GM19193 (cell line): ENCODE measurements around the gene MAN1C1.

Source experiments
- POLR2A ChIP-seq: IDR thresholded peaks from 4 replicates; pipeline ENCODE4 v1.6.1; 2011; ENCODE audit not compliant: insufficient read depth, insufficient read length; ENCODE audit errors: extremely low read depth

Gene MAN1C1

GRCh38 chr1:25701030-25701785 lies 84.6 kb downstream of the MAN1C1 start:
- no peak for TF ChIP-seq POLR2A

DNA sequence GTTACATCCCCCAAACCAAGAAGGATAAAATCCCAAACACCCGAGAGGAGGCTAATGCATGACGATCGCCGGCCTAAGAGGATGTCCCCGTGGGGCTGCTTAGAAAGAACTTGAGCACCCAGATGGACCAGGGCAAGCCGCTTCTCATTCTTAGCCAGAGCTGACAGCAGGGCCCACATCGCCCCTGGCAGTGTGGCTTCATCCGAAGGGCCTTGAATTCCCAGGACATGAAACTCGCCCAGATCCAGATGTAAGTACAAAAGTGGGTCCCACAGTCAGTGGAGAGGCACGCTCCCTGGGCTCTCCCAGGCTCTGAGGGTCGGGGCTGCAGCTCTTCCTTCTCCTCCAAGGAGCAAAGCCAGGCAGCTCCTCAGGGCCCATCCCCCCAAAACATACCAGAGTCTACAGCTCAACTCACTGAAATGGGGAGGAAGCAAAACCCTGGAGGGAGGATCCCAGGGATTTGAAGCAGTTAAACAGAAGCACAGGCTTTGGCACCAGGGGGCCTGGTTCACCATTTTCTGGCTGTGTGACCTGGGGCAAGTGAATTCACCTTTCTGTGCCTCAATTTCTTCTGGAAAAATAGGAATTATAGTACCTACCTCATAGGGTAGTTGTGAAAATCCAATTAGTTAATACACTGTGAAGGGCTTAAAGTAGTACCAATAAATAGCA lies 85.6 kb downstream of the MAN1C1 start:
- no peak for TF ChIP-seq POLR2A

- TF ChIP-seq POLR2A: no peak
These were observed 86.5 kb downstream of the MAN1C1 start for GRCh38 chr1:25703041-25703440.

DNA sequence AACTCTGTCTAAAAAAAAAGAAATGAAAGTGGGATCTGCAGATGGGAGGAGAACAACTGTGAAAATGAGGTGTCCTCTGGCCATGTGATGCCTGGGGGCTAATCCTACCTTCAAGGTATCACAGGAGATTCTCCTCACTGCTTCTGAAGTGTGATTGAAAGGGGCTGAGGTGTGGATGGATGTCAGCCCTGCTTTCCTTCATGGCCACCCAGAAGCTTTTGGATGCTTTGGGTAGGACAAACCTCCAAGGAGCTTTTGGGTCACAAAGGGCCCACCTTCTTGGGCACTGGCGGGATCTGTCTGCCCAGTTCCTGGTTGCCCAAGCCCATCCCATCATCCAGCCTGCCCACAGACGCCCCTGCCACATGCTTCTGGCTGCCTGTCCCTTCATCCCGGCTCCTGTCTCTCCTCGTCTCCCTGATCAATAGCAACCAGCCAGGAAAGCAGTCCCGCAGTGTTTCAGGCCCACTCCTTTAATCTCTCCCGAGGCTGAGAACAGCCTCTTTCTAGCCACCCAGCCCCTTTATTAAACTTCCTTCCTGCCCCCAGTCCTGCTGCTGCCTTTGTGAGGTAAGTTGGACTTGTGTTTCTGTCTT lies 87.2 kb downstream of the MAN1C1 start:
- TF ChIP-seq POLR2A: no peak

DNA sequence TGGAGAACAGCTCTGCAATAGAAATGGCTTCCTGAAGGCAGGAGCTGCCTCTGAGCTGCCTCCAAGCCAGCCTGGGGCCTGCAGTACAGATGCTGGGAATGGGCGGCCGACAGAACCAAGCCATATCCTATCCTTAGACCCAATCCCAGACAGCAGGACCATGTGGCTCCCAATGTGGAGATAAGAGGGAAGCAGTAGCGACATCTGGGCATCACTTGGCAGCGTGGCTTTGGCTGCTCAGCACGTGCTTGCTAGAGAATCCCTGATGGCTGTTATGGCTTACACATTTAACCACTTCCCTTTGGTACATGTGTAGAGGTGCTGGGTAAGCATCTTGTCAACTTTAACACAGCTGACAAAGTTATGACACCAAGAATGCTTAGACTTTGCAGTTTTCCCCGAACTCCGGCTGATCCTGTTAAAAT lies 87.7 kb downstream of the MAN1C1 start:
- no peak for TF ChIP-seq POLR2A

GRCh38 chr1:25705699-25706098 lies 89.1 kb downstream of the MAN1C1 start:
- TF ChIP-seq POLR2A: no peak

- TF ChIP-seq POLR2A: no peak
These were observed 89.8 kb downstream of the MAN1C1 start for GRCh38 chr1:25706146-25707089.

DNA sequence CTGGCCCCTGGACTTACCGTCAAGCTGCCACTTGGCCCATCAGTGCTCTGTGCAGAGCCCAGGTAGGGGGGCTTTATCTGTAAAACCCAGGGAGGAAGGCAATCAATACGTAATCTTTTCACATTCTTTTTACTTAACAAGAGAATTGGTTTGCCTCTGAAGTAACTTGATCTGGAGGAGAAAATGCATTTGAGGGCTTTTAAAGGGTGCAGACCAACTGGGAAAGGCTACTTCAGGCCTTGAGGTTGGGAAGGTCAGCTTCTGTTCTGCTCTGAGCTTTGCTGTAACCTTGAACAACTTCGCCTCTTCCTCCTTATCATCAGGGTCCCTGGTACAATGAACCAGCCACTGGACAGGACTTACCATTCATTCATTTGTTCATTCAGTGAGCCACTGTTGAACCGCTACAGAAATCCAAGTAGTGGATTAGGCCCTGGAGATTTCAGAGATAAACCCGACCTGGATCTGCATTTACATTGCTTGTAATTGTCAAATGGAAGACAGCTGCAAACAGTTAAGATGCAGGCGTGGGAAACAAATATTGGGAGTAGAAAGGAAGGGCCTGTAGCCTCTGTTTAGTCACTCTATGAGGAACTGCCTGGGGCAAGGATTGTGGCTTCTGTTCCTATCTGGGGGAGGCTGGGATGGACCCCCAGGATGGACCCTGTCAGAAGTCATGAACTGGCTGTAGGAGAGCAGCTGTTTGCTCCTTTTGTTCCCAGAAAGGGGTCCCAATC lies 90.9 kb downstream of the MAN1C1 start:
- no peak for TF ChIP-seq POLR2A

GRCh38 chr1:25710583-25711347 lies 94.2 kb downstream of the MAN1C1 start:
- no peak for TF ChIP-seq POLR2A

DNA sequence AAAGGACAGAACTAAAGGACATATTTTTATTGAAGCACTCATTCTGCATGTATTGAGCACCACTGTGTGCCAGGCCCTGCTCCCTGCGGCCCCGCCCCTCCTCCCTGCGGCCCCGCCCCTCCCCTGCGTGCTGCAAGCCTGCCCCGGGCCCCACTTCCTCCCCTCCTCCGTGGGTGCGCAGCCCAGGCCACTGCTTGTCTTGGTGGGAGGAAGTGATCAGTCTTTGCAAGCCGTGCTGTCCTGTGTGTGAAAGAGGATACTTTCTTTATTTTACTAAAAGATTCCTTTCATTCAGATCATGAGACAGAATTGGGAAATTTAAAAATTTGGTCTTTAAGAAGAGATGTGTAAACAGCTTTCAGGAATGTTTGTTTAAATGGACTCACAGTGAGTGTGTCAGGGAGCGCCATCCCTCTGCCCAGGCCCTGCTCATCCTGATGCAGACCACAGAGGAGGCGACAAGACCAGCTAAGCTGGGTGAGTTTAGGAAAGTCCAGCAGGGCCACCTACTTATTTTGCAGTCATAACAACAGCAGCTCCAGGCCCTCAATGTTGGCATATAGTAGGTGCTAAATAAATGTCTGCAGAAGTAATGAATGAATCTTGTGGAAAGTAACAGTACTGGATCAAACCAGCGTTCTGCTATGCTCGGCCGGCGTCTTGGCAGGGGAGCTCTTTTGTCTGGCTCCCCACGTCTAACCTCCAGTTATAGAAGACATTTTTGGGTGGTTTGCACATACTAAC lies 95.1 kb downstream of the MAN1C1 start:
- TF ChIP-seq POLR2A: no peak

- no peak for TF ChIP-seq POLR2A
These were observed 95.8 kb downstream of the MAN1C1 start for GRCh38 chr1:25712299-25712970.

DNA sequence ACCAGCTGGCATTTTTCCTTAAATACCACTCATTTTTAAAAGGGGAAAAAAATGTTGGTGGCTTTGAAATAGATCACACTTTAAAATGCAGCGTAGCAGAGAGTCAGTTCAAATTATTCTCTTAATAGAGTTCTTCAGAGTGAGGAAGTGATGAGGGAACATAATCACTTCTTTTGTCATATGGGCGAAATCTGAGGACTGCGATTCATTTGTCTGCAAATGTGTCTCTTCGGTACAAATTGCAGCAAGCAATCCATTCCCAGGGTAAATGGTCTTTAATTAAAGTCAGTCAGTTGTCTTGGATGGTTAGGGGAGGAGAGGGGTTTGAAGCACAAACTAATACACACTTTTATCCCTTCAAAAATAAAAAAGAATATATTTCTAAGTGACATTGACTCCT lies 97.4 kb downstream of the MAN1C1 start:
- TF ChIP-seq POLR2A: no peak

GRCh38 chr1:25714372-25714931 lies 97.9 kb downstream of the MAN1C1 start:
- TF ChIP-seq POLR2A: no peak

GRCh38 chr1:25715888-25716287 lies 99.3 kb downstream of the MAN1C1 start:
- TF ChIP-seq POLR2A: no peak
